ENCODE data around the gene KRT5. TPM values are rescaled to one million over a fixed set of nuclear protein-coding genes. Genes with fewer than 3 reads are reported as not detected.
"Not testable (repeated sequence)": the region's sequence is repeated elsewhere in the genome, so short reads cannot be mapped to it uniquely, and the experiment has no call there.

KRT5 gene
- total and polyA plus RNA-seq, 10 donors = 0.23 to 1.9 (median 0.96) TPM; not detected in 3

GRCh38 chr12:52493172-52493571 is 27.0 kb downstream of the KRT5 start, which contains the start of gene KRT6A:
Gene KRT6A, minus strand, starts transcription at chr12:52493257. Its CDS starts 69 bp downstream, at chr12:52493188.
- Histone ChIP-seq H3K36me3 (no peaks in the 10 kb centered on the region), H3K27ac (no peak within 1 kb of the TSS), H3K4me1 (peaks cover 0 to 15% (median 6%) of the 10 kb centered on the region in 6 donors), H3K27me3 (replicated peaks in 1 of 7) (peaks cover 0 to 29% (median 0%) of the 10 kb centered on the region in 7 donors), H3K4me3 (no peak within 1 kb of the TSS), H3K9me3 (no peaks in the 10 kb centered on the region)
- DNase-seq = no peak
- 76 to 93% (median 85%) methylated on average over 2 of the region's 2 CpGs for WGBS, 5 donors
- TF ChIP-seq POLR2AphosphoS5 (IDR thresholded peaks at IDR 0.05) (no peak), POLR2A (IDR thresholded peaks at IDR 0.05) (no peak), CTCF (IDR thresholded peaks at IDR 0.05 in 8 of 11, conservative IDR thresholded peaks at IDR 0.05 in 3 of 11) (no peak)
- intact Hi-C loops (cut with DNase I; ENCODE audit: low total_unique reads) = loop anchor here (10.0 kb wide), 1 partner anchor 108 kb away; the partner anchor contains the start of gene KRT84

- 86 to 97% (median 93%) methylated on average over 4 to 6 of the region's 6 CpGs; no CpG with 5 or more reads in 1 of the 5 donors for WGBS, 5 donors
- intact Hi-C loops (cut with DNase I; ENCODE audit: low total_unique reads) = loop anchor here (10.0 kb wide), 1 partner anchor 108 kb away; the partner anchor contains the start of gene KRT84
- Histone ChIP-seq H3K27me3 (replicated peaks in 1 of 7) (peaks cover 0 to 27% (median 0%) of the 10 kb centered on the region in 7 donors), H3K4me1 (peaks cover 0 to 15% (median 6%) of the 10 kb centered on the region in 6 donors)
- not testable (repeated sequence) for H3K36me3 ChIP-seq, H3K27ac ChIP-seq, H3K9me3 ChIP-seq, H3K4me3 ChIP-seq, DNase-seq
Measured at GRCh38 chr12:52492405-52492804, 27.8 kb downstream of the KRT5 start.

GRCh38 chr12:52491495-52491894 is 28.7 kb downstream of the KRT5 start:
- 80 to 89% (median 81%) methylated on average over 8 of the region's 8 CpGs for WGBS, 5 donors
- not testable (repeated sequence) for H3K36me3 ChIP-seq, H3K27ac ChIP-seq, H3K9me3 ChIP-seq, DNase-seq, H3K4me3 ChIP-seq
- intact Hi-C loops (cut with DNase I; ENCODE audit: low total_unique reads) = loop anchor here (10.0 kb wide), 1 partner anchor 107 kb away; the partner anchor contains the start of gene KRT84
- Histone ChIP-seq H3K27me3 (replicated peaks in 1 of 7) (peaks cover 0 to 29% (median 0%) of the 10 kb centered on the region in 7 donors), H3K4me1 (peaks cover 0 to 15% (median 6%) of the 10 kb centered on the region in 6 donors)

- peaks cover 0 to 34% (median 0%) of the 10 kb centered on the region in 7 donors for H3K27me3 ChIP-seq (replicated peaks in 1 of 7)
- no peak for DNase-seq
- H3K4me1 ChIP-seq = no peaks in the 10 kb centered on the region
- peaks cover 0 to 11% (median 8%) of the 10 kb centered on the region in 8 donors for H3K9me3 ChIP-seq
- no peaks in the 10 kb centered on the region for H3K36me3 ChIP-seq
- TF ChIP-seq POLR2A (IDR thresholded peaks at IDR 0.05) (no peak), POLR2AphosphoS5 (IDR thresholded peaks at IDR 0.05) (no peak), CTCF (IDR thresholded peaks at IDR 0.05 in 8 of 11, conservative IDR thresholded peaks at IDR 0.05 in 3 of 11) (no peak)
- no peak overlapping the region for H3K4me3 ChIP-seq
- no peak overlapping the region for H3K27ac ChIP-seq
- intact Hi-C loops (cut with DNase I; ENCODE audit: low total_unique reads) = no loop called here
Measured at GRCh38 chr12:52488736-52489135, 31.5 kb downstream of the KRT5 start.

- H3K4me3 ChIP-seq; H3K27ac ChIP-seq; DNase-seq; intact Hi-C loops (cut with DNase I; ENCODE audit: low total_unique reads); H3K4me1 ChIP-seq; H3K36me3 ChIP-seq: not testable (repeated sequence)
- peaks cover 0 to 28% (median 0%) of the 10 kb centered on the region in 7 donors for H3K27me3 ChIP-seq (replicated peaks in 1 of 7)
- WGBS, 5 donors = 77 to 90% (median 85%) methylated on average over 10 to 15 of the region's 15 CpGs
- peaks cover 0 to 11% (median 8%) of the 10 kb centered on the region in 8 donors for H3K9me3 ChIP-seq
Measured at GRCh38 chr12:52487744-52488443, 32.3 kb downstream of the KRT5 start.

Data from spleen (tissue), 11 donors.